Colonic mucosa (tissue), 4 donors: Measurements from ENCODE around the gene FCRL2. TPM values are rescaled to one million over a fixed set of nuclear protein-coding genes. Genes with fewer than 3 reads are reported as not detected.

Experiments
- DNase-seq: peaks from one replicate; pipeline ENCODE4 v3.0.0-alpha.2; 2020
- H3K27ac ChIP-seq: fragments of 200-600 bp; one replicate; pipeline ENCODE4 v1.8.0; 2021
- H3K27me3 ChIP-seq: fragments of 200-600 bp; one replicate; pipeline ENCODE4 v1.8.0; 2021
- H3K36me3 ChIP-seq: fragments of 200-600 bp; one replicate; pipeline ENCODE4 v1.8.0; 2021
- H3K4me1 ChIP-seq: fragments of 200-600 bp; one replicate; pipeline ENCODE4 v1.8.0; 2021; ENCODE audit warnings: mild to moderate bottlenecking
- H3K4me3 ChIP-seq: fragments of 200-600 bp; one replicate; pipeline ENCODE4 v1.8.0; 2021
- H3K9ac ChIP-seq, 2 donors: one replicate each; pipeline ENCODE4 v1.7.0; 2013; ENCODE audit warnings: control low read depth in 2 of 2, low read depth in 2 of 2, low read length in 2 of 2
- H3K9me3 ChIP-seq: fragments of 200-600 bp; one replicate; pipeline ENCODE4 v1.8.0; 2021
- CTCF ChIP-seq: fragments of 200-600 bp; IDR thresholded peaks from one replicate; pipeline ENCODE4 v1.8.0; 2022; ENCODE audit warnings: antibody characterized with exemption, mild to moderate bottlenecking
- intact Hi-C: fragments of 100-400 bp; cut with DNase I; formaldehyde crosslinking; loops from one replicate; pipeline ENCODE4 v1.14.1; 2022
- total RNA-seq, 2 donors: library from RNA; stranded (reverse); fragmentation: NEBNext Ultra II Directional in 1 of 2; extraction: Animal tissue kit (Norgen Biotek cat#: 25700) in 1 of 2; gene quantifications; one replicate each; pipeline ENCODE4 v1.2.1, GENCODE V29; 2021
- donor health status: healthy.
- donor health status: DM: no; HTN: no; CAD: no.
- donor health status: DM: no; HTN: no; CAD: no.

The FCRL2 gene
- total RNA-seq, 2 donors from 2014 or later, result 0.10 to 0.40 TPM

- no peak for TF ChIP-seq CTCF
- H3K4me3 ChIP-seq, result no peak overlapping the region
- intact Hi-C loops, result no loop called here
- no peak overlapping the region for H3K9ac ChIP-seq
- no peak overlapping the region for H3K27ac ChIP-seq
- no peak for DNase-seq
- H3K36me3 ChIP-seq, result no peaks in the 10 kb centered on the region
- H3K9me3 ChIP-seq, result no peaks in the 10 kb centered on the region
- no peaks in the 10 kb centered on the region for H3K4me1 ChIP-seq
- H3K27me3 ChIP-seq, result no peaks in the 10 kb centered on the region
These were observed 44.2 kb downstream of the FCRL2 start for GRCh38 chr1:157732755-157733154.

DNA sequence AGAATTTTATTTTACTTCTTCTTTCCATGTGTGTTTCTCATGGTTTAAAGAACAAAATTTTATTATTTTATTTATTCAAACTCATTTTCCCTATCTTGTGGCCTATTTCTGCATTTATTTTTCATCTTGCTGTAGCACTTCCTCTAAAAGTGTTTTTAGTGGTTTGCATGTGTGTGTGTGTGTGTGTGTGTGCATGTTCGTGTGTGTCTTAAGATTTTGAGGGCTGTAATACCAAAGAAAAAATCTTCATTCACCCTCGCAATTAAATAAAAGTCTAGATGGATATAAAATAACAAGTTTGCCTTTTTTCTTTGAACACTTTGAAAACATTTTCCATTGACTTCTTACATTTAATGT, 51.7 kb downstream of the FCRL2 start:
- Histone ChIP-seq H3K27ac (no peak overlapping the region), H3K4me1 (no peaks in the 10 kb centered on the region), H3K27me3 (no peaks in the 10 kb centered on the region), H3K4me3 (no peak overlapping the region), H3K9me3 (no peaks in the 10 kb centered on the region), H3K9ac (no peak overlapping the region), H3K36me3 (no peaks in the 10 kb centered on the region)
- no peak for TF ChIP-seq CTCF
- no peak for DNase-seq
- intact Hi-C loops, result no loop called here

DNA sequence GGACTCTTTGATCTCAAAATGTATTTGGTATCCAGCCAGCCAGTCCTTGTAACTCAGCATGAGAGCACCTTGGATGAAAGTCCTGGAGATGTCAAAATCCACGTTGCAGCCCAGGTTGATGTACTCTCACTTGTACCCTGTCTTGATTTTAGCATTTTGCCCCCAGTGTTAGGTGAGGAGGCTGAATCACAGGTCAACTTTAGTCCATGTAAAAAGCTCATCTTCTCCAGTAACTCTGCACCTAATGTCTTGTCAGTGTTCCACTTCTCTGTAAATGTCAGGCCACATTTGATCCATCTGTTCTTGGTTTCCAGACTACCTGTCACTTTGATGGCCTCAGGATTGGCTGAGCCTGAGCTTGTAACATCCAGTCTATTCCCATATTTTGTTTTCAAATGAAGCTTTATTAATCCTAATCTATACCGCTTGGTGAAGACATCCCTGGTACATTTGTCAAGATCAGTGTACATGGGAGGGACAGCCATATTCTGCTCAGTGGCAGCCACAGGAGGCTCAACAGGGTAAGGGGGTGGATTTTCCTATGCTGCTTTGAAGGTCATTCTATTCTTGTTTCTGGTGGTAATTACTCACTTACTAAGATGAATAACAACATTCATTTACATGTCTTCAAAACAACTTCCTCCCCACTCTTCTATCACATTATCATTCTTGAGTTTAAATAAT, 52.3 kb downstream of the FCRL2 start:
- Histone ChIP-seq H3K4me1 (no peaks in the 10 kb centered on the region), H3K4me3 (no peak overlapping the region), H3K9ac (no peak overlapping the region), H3K27me3 (no peaks in the 10 kb centered on the region), H3K36me3 (no peaks in the 10 kb centered on the region), H3K9me3 (no peaks in the 10 kb centered on the region), H3K27ac (no peak overlapping the region)
- intact Hi-C loops, result no loop called here
- TF ChIP-seq CTCF, result no peak
- no peak for DNase-seq

GRCh38 chr1:157723157-157723556, 53.8 kb downstream of the FCRL2 start:
- no peak for DNase-seq
- Histone ChIP-seq H3K4me1 (no peaks in the 10 kb centered on the region), H3K4me3 (no peak overlapping the region), H3K36me3 (no peaks in the 10 kb centered on the region), H3K9ac (no peak overlapping the region), H3K27ac (no peak overlapping the region), H3K9me3 (no peaks in the 10 kb centered on the region), H3K27me3 (no peaks in the 10 kb centered on the region)
- no peak for TF ChIP-seq CTCF
- intact Hi-C loops, result no loop called here

- H3K9me3 ChIP-seq, result no peaks in the 10 kb centered on the region
- intact Hi-C loops, result no loop called here
- H3K36me3 ChIP-seq, result no peaks in the 10 kb centered on the region
- H3K4me3 ChIP-seq, result no peak overlapping the region
- TF ChIP-seq CTCF, result no peak
- no peak overlapping the region for H3K9ac ChIP-seq
- no peak for DNase-seq
- H3K27ac ChIP-seq, result no peak overlapping the region
- H3K4me1 ChIP-seq, result no peaks in the 10 kb centered on the region
- H3K27me3 ChIP-seq, result no peaks in the 10 kb centered on the region
These were observed 54.9 kb downstream of the FCRL2 start for GRCh38 chr1:157721985-157722384.
